H1 (cell line): ENCODE data around the gene UIMC1. TPM values are rescaled to one million over a fixed set of nuclear protein-coding genes. Genes with fewer than 3 reads are reported as not detected.

Experiments used
- CTCF ChIA-PET: fragments of 300-600 bp; sonication (Branson Sonifier 250); formaldehyde crosslinking; loops from one replicate; lab custom pipeline; 2021; ENCODE audit not compliant: partially characterized antibody; lab: Charles Lee
- POLR2A ChIA-PET: fragments of 300-600 bp; sonication (Branson Sonifier 250); formaldehyde crosslinking; loops from one replicate; lab custom pipeline; 2021; ENCODE audit warnings: inconsistent platforms; ENCODE audit not compliant: partially characterized antibody; lab: Charles Lee
- DNase-seq, 2 experiments: peaks; one replicate each; pipeline versions ENCODE4 v3.0.0 to v3.0.0-alpha.2; 2010 to 2022; ENCODE audit warnings: low spot score in 2 of 2, low read depth in 1 of 2, mixed read lengths in 1 of 2
- FAIRE-seq: peaks from 2 replicates; lab custom pipeline; 2011; peaks lifted over from hg19 to GRCh38; lab: Jason Lieb, UNC
- H2AFZ ChIP-seq: 2 replicates; pipeline ENCODE4 v1.8.1; 2012; ENCODE audit warnings: low read length, inconsistent platforms
- H2AK5ac ChIP-seq: 2 replicates; pipeline ENCODE4 v1.6.1; 2013; ENCODE audit warnings: low read depth, low read length
- H2BK120ac ChIP-seq: replicated peaks from 2 replicates; pipeline ENCODE3; 2013; ENCODE audit warnings: low read depth, low read length, inconsistent platforms
- H2BK12ac ChIP-seq: 2 replicates; pipeline ENCODE4 v1.6.1; 2013; ENCODE audit warnings: low read depth, low read length
- H2BK15ac ChIP-seq: 2 replicates; pipeline ENCODE4 v1.6.1; 2013; ENCODE audit warnings: low read length
- H2BK20ac ChIP-seq: 2 replicates; pipeline ENCODE4 v1.6.1; 2013; ENCODE audit warnings: low read length
- H2BK5ac ChIP-seq: 2 replicates; pipeline ENCODE4 v1.6.1; 2013; ENCODE audit warnings: low read depth, low read length
- H3K14ac ChIP-seq: 2 replicates; pipeline ENCODE4 v1.6.1; 2013; ENCODE audit warnings: inconsistent platforms; ENCODE audit not compliant: insufficient read length
- H3K18ac ChIP-seq: 2 replicates; pipeline ENCODE4 v1.6.1; 2013; ENCODE audit warnings: low read length; ENCODE audit errors: extremely low read depth
- H3K23ac ChIP-seq: 2 replicates; pipeline ENCODE4 v1.6.1; 2013; ENCODE audit warnings: inconsistent platforms; ENCODE audit not compliant: insufficient read length
- H3K23me2 ChIP-seq: 2 replicates; pipeline ENCODE4 v1.6.1; 2013; ENCODE audit warnings: low read depth, low read length
- H3K27ac ChIP-seq: 2 replicates; pipeline ENCODE4 v1.6.1; 2011; ENCODE audit warnings: low read depth, low read length, inconsistent platforms
- H3K27me3 ChIP-seq, 4 experiments: replicated peaks in 1 of 4; 1 replicate in 1 of 4; 2 replicates in 3 of 4; pipeline versions ENCODE4 v1.6.1 to v1.8.1; 2011 to 2013; ENCODE audit warnings: low read length in 3 of 4, mild to moderate bottlenecking in 3 of 4, inconsistent platforms in 2 of 4, mixed read lengths in 2 of 4, moderate library complexity in 1 of 4; ENCODE audit not compliant: control insufficient read depth in 3 of 4, insufficient read depth in 3 of 4; ENCODE audit errors: extremely low read depth in 1 of 4
- H3K36me3 ChIP-seq, 4 experiments: 2 replicates each; pipeline versions ENCODE4 v1.6.1 to v1.8.1; 2011 to 2013; ENCODE audit warnings: mild to moderate bottlenecking in 4 of 4, low read length in 3 of 4, moderate library complexity in 2 of 4, control low read depth in 1 of 4, inconsistent platforms in 1 of 4; ENCODE audit not compliant: insufficient read depth in 4 of 4, control insufficient read depth in 2 of 4
- H3K4ac ChIP-seq: replicated peaks from 2 replicates; pipeline ENCODE3; 2013; ENCODE audit warnings: low read length, low read depth, mixed read lengths, inconsistent platforms; ENCODE audit not compliant: insufficient read length
- H3K4me1 ChIP-seq, 4 experiments: replicated peaks in 1 of 4; 1 replicate in 1 of 4; 2 replicates in 3 of 4; pipeline versions ENCODE4 v1.6.1 to v1.8.1; 2011 to 2013; ENCODE audit warnings: low read length in 3 of 4, inconsistent platforms in 2 of 4, mixed read lengths in 1 of 4; ENCODE audit not compliant: insufficient read depth in 4 of 4, control insufficient read depth in 3 of 4
- H3K4me2 ChIP-seq, 2 experiments: 2 replicates each; pipeline versions ENCODE4 v1.6.1 to v1.8.1; 2011 to 2013; ENCODE audit warnings: low read depth in 2 of 2, low read length in 2 of 2, control low read depth in 1 of 2, inconsistent platforms in 1 of 2, mild to moderate bottlenecking in 1 of 2; ENCODE audit not compliant: insufficient read depth in 1 of 2
- H3K4me3 ChIP-seq, 4 experiments: fragments of 200-600, 300-600 bp in 1 of 4; sonication (generic), shearing (Covaris generic), sonication (Bioruptor Twin) in 1 of 4; 2 replicates each; pipeline versions ENCODE4 v1.5.1 to v1.8.1; 2011 to 2016; ENCODE audit warnings: low read length in 4 of 4, low read depth in 3 of 4, control low read depth in 2 of 4, inconsistent platforms in 2 of 4, mild to moderate bottlenecking in 2 of 4, mixed read lengths in 1 of 4, moderate library complexity in 1 of 4; ENCODE audit not compliant: insufficient read depth in 2 of 4; ENCODE audit errors: extremely low read depth in 1 of 4
- H3K56ac ChIP-seq: replicated peaks from 2 replicates; pipeline ENCODE3; 2013; ENCODE audit warnings: low read depth, mild to moderate bottlenecking, mixed read lengths, low read length, inconsistent platforms; ENCODE audit not compliant: insufficient read length
- H3K79me1 ChIP-seq: 2 replicates; pipeline ENCODE4 v1.6.1; 2013; ENCODE audit warnings: low read depth, low read length, control low read depth
- H3K79me2 ChIP-seq, 2 experiments: 2 replicates each; pipeline versions ENCODE4 v1.6.1 to v1.8.1; 2012 to 2013; ENCODE audit warnings: low read length in 2 of 2, mild to moderate bottlenecking in 2 of 2, inconsistent platforms in 1 of 2; ENCODE audit not compliant: insufficient read depth in 2 of 2, control insufficient read depth in 1 of 2
- H3K9ac ChIP-seq, 4 experiments: replicated peaks in 1 of 4; 1 replicate in 1 of 4; 2 replicates in 3 of 4; pipeline versions ENCODE4 v1.6.1 to v1.8.1; 2011 to 2013; ENCODE audit warnings: low read depth in 3 of 4, low read length in 3 of 4, control low read depth in 2 of 4, mild to moderate bottlenecking in 2 of 4, moderate library complexity in 2 of 4, inconsistent platforms in 1 of 4; ENCODE audit errors: extremely low read depth in 1 of 4
- H3K9me3 ChIP-seq, 2 experiments: 2 replicates each; pipeline versions ENCODE4 v1.6.1 to v1.8.1; 2012 to 2013; ENCODE audit warnings: mild to moderate bottlenecking in 2 of 2, moderate library complexity in 2 of 2, control low read depth in 1 of 2, inconsistent platforms in 1 of 2, low read depth in 1 of 2, low read length in 1 of 2, mixed read lengths in 1 of 2; ENCODE audit not compliant: insufficient read depth in 2 of 2
- H4K20me1 ChIP-seq, 2 experiments: replicated peaks in 1 of 2; 2 replicates each; pipeline versions ENCODE3 to v1.8.1; 2011 to 2013; ENCODE audit warnings: inconsistent platforms in 2 of 2, low read length in 2 of 2, mild to moderate bottlenecking in 1 of 2; ENCODE audit not compliant: insufficient read depth in 2 of 2, control insufficient read depth in 1 of 2
- H4K5ac ChIP-seq: 2 replicates; pipeline ENCODE4 v1.6.1; 2013; ENCODE audit warnings: low read length, low read depth, mixed read lengths, inconsistent platforms; ENCODE audit not compliant: insufficient read length
- H4K8ac ChIP-seq: 2 replicates; pipeline ENCODE4 v1.8.0; 2013; ENCODE audit warnings: mild to moderate bottlenecking, moderate library complexity, low read length, inconsistent platforms; ENCODE audit not compliant: insufficient read depth; ENCODE audit errors: extremely low read depth
- H4K91ac ChIP-seq: replicated peaks from 2 replicates; pipeline ENCODE3; 2013; ENCODE audit warnings: low read length, mixed read lengths, inconsistent platforms; ENCODE audit not compliant: insufficient read length
- ATF3 ChIP-seq: IDR thresholded peaks from 2 replicates; pipeline ENCODE4 v1.6.1; 2011; ENCODE audit warnings: low read depth, mild to moderate bottlenecking, low read length; ENCODE audit not compliant: insufficient read depth
- CREB1 ChIP-seq: IDR thresholded peaks from 2 replicates; pipeline ENCODE4 v1.6.1; 2012; ENCODE audit warnings: inconsistent platforms
- EP300 ChIP-seq, 2 experiments: IDR thresholded peaks; 1 replicate in 1 of 2; 2 replicates in 1 of 2; pipeline ENCODE4 v1.6.1; 2011 to 2012; ENCODE audit warnings: low read depth in 2 of 2, low read length in 2 of 2, mild to moderate bottlenecking in 2 of 2, borderline replicate concordance in 1 of 2, inconsistent platforms in 1 of 2, moderate library complexity in 1 of 2
- HDAC2 ChIP-seq, 2 experiments: fragments of 300-600 bp in 1 of 2; sonication (generic) in 1 of 2; IDR thresholded peaks; 2 replicates each; pipeline ENCODE4 v1.6.1; 2011 to 2012; ENCODE audit warnings: low read depth in 2 of 2, low read length in 2 of 2, mild to moderate bottlenecking in 2 of 2, moderate library complexity in 2 of 2, borderline replicate concordance in 1 of 2, inconsistent platforms in 1 of 2
- NRF1 ChIP-seq: IDR thresholded peaks from 2 replicates; pipeline ENCODE4 v1.6.1; 2011; ENCODE audit warnings: mild to moderate bottlenecking, low read depth, low read length, improper control_type of control experiment
- POLR2AphosphoS5 ChIP-seq: IDR thresholded peaks from 2 replicates; pipeline ENCODE4 v1.6.1; 2011; ENCODE audit warnings: low read depth, low read length
- RAD21 ChIP-seq, 2 experiments: IDR thresholded peaks in 1 of 2; conservative IDR thresholded peaks in 1 of 2; 2 replicates each; pipeline ENCODE4 v1.6.1; 2011; ENCODE audit warnings: low read depth in 2 of 2, low read length in 2 of 2, improper control_type of control experiment in 1 of 2, inconsistent platforms in 1 of 2, mild to moderate bottlenecking in 1 of 2, moderate library complexity in 1 of 2
- RNF2 ChIP-seq: fragments of 200-900, 300-1000 bp; sonication (generic); IDR thresholded peaks from 2 replicates; pipeline ENCODE4 v1.7.1; 2016; ENCODE audit warnings: borderline replicate concordance, low read depth, mild to moderate bottlenecking, antibody characterized with exemption, low read length; ENCODE audit not compliant: poor library complexity, severe bottlenecking; ENCODE audit errors: missing control alignments
- RXRA ChIP-seq: IDR thresholded peaks from 2 replicates; pipeline ENCODE4 v1.6.1; 2011; ENCODE audit warnings: low read depth, mild to moderate bottlenecking, low read length, moderate library complexity; ENCODE audit not compliant: insufficient read depth
- SRF ChIP-seq: IDR thresholded peaks from 2 replicates; pipeline ENCODE4 v1.6.1; 2011; ENCODE audit warnings: mild to moderate bottlenecking, low read depth, low read length, moderate library complexity
- ZNF274 ChIP-seq: IDR thresholded peaks from 2 replicates; pipeline ENCODE4 v1.7.0; 2012; ENCODE audit warnings: low read length, borderline replicate concordance; ENCODE audit errors: extremely low read depth
- WGBS, 2 experiments: shearing (Covaris generic) in 1 of 2; methylation state at CpG; one replicate each; pipeline versions ENCODE4 v1.1.6 to v1.1.7; 2013 to 2015; ENCODE audit warnings: low lambda C conversion rate in 2 of 2, mixed read lengths in 2 of 2, inconsistent platforms in 1 of 2, low coverage in 1 of 2, missing lambda C conversion rate in 1 of 2; ENCODE audit not compliant: insufficient replicate concordance in 2 of 2, insufficient coverage in 1 of 2, insufficient read length in 1 of 2; ENCODE audit errors: extremely low coverage in 1 of 2, missing lambda C conversion rate in 1 of 2; 5-methylcytosine and 5-hydroxymethylcytosine counted together
- polyA plus RNA-seq, 7 experiments: library from polyadenylated mRNA; depleted of rRNA in 3 of 7; stranded (reverse) in 5 of 7; unstranded in 2 of 7; fragments of >200 nt in 5 of 7; fragments of 200-250 nt in 2 of 7; gene quantifications; 1 replicate in 5 of 7; 2 replicates in 1 of 7; 4 replicates in 1 of 7; pipeline versions ENCODE4 v1.2.1 to v1.2.3, GENCODE V29; 2011 to 2013; ENCODE audit warnings: missing spikeins in 2 of 7, mixed read lengths in 2 of 7
- total RNA-seq: library from RNA; stranded (reverse); fragmentation: NEBNext Ultra II Directional; extraction: Animal tissue kit (Norgen Biotek cat#: 25700); gene quantifications from 2 replicates; pipeline ENCODE4 v1.2.1, GENCODE V29; 2021
- TF ChIP-seq, protein P1 (sequence below): IDR thresholded peaks from 2 replicates; pipeline ENCODE4 v1.6.1; 2012; ENCODE audit warnings: inconsistent platforms

Gene UIMC1
- total and polyA plus RNA-seq, 2 of the 8 experiments (the other 6 are each of a cell fraction or from before 2014, with no cell fraction given): 12.8 to 43.7 TPM

DNA sequence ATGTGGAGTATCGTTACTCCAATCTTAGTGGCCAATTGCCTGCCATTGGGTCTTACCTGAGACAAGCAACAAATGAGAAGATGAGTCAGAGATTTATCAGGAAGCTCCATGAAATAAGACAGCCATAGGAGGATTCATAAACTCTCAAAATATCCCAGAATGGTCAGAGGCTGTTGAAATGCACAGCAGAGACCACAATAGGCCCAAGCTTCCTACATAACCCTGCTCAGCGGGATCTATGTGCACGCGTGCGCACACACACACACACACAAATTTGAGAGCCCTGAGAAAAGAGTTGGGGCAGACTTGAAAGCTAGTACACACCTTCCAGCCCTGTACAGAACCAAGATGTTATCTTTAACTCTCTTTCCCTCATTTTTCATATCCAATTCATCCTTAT is 9.8 kb downstream of the UIMC1 start:
- Histone ChIP-seq H3K27me3 (no peaks in the 10 kb centered on the region), H3K9me3 (peaks cover 4 to 10% of the 10 kb centered on the region in 2 experiments; a peak in 3 of 4 replicates), H2AK5ac (no peak overlapping the region), H3K79me1 (no peaks in the 10 kb centered on the region), H4K5ac (no peak overlapping the region), H4K20me1 (peaks cover 2 to 5% of the 10 kb centered on the region in 2 experiments), H4K8ac (no peak overlapping the region), H3K18ac (no peak overlapping the region), H2BK20ac (no peak overlapping the region), H2BK5ac (no peak overlapping the region), H3K4me2 (no peak overlapping the region), H2AFZ (no peak overlapping the region), H2BK120ac (no peak overlapping the region), H3K4me3 (no peak overlapping the region), H3K9ac (no peak overlapping the region), H2BK15ac (no peak overlapping the region), H3K36me3 (no peaks in the 10 kb centered on the region), H3K4me1 (no peaks in the 10 kb centered on the region), H3K79me2 (peaks cover 20 to 97% of the 10 kb centered on the region in 2 experiments), H3K27ac (no peak overlapping the region), H3K14ac (no peak overlapping the region), H4K91ac (no peak overlapping the region), H3K4ac (no peak overlapping the region), H3K23me2 (no peaks in the 10 kb centered on the region; the same call in 1 of the 2 replicates), H3K56ac (no peak overlapping the region), H2BK12ac (no peak overlapping the region), H3K23ac (no peak overlapping the region)
- ChIA-PET POLR2A (interaction anchor here (1.7 to 1.8 kb wide), 3 partner anchors 9 to 135 kb away, joined by 3 to 11 read pairs (median 5); partner anchors contain the start of genes UIMC1 and ZNF346), CTCF (interaction anchor here (0.6 to 1.6 kb wide), 5 partner anchors 8 to 111 kb away, joined by 4 to 5 read pairs (median 4); partner anchors contain the start of gene ZNF346)
- 93% methylated on average over 5 of the region's 5 CpGs; no CpG with 5 or more reads in 1 of the 2 experiments for WGBS, 2 experiments
- DNase-seq: no peak
- FAIRE-seq: no peak
- TF ChIP-seq CREB1: no peak
- TF ChIP-seq ZNF274: no peak
- TF ChIP-seq HDAC2 (IDR thresholded peaks at IDR 0.05; ENCODE audit: borderline replicate concordance in 1 of 2, low read depth in 2 of 2, low read length in 2 of 2): no peak
- TF ChIP-seq NRF1: no peak
- TF ChIP-seq RNF2: no peak
- TF ChIP-seq RAD21 (IDR thresholded peaks at IDR 0.05 in 1 of 2, conservative IDR thresholded peaks at IDR 0.05 in 1 of 2; ENCODE audit: low read depth in 2 of 2, low read length in 2 of 2): no peak
- TF ChIP-seq POLR2AphosphoS5: no peak
- no peak for TF ChIP-seq ATF3
- TF ChIP-seq, protein P1, sequence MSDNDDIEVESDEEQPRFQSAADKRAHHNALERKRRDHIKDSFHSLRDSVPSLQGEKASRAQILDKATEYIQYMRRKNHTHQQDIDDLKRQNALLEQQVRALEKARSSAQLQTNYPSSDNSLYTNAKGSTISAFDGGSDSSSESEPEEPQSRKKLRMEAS: no peak
- no peak for TF ChIP-seq SRF
- TF ChIP-seq EP300 (IDR thresholded peaks at IDR 0.05; ENCODE audit: borderline replicate concordance in 1 of 2, low read depth in 2 of 2, low read length in 2 of 2): no peak
- no peak for TF ChIP-seq RXRA
